Kidney glomerular epithelial cell (primary cell): Measurements from ENCODE around the gene ZFHX2.
"Not testable (repeated sequence)": the region's sequence is repeated elsewhere in the genome, so short reads cannot be mapped to it uniquely, and the experiment has no call there.

Experiments
- DNase-seq: peaks from one replicate; lab custom pipeline; 2025; lab: John Stamatoyannopoulos, UW

The ZFHX2 gene

DNA sequence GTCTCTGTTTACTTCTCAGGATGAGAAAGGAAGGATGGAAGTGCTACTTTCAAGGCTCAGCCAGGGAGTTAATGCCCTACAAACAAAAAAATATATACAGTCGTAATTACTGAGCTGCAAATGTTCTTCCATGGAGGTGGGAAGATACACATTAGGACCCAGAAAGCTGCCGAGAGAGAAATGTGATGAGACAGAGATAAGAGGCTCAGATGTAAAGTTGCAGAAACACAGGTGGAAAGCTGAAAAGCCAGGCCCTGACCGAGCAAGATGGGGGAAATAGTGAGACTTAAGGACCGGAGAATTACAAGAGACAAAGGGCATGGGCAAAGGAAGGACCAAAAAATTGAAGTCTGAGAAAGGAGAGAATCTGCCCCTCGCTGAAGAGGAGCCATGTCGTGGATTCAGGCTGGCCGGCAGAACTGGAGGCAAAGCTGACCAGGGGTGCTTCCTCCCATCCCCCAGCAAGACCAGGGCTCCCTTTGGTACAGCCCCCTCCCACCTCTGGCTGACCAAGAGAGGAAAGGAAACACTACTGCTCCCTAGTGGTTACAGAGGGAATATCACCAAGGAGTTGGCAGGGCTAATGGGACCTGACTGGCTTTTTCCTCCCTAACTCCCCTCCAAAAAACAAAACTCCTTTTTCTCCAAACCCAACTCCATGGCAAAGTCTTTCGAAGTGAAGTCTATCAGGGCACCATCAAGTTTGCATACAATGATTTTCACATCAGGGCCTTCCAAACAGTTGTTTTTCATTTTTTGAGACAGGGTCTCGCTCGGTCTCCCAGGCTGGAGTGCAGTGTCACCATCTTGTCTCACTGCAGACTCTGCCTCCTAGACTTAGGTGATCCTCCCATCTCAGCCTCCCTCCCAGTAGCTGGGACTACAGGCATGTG lies 12.1 kb downstream of the ZFHX2 start:
- no peak for DNase-seq

DNA sequence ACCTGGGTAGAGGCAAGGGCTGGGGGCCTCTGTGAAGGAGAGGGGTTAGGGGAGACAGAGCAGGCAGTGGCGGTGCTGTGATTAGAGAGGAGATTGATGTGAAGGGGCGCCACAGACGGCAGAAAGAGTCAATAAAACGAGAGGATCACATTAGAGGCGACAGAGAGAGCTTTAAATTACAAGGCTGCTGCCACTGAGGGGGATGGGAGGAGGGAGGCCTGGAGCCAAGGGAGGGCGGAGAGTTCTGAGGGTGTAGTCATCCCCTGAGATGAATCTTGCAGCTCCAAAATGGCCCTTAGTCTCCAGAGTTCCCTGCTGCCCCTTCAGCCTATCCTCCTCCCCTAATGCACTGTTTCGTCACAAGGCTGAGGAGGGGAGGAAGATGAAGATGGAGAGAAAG lies 12.8 kb downstream of the ZFHX2 start:
- no peak for DNase-seq

GRCh38 chr14:23538050-23538718 lies 13.4 kb downstream of the ZFHX2 start:
- no peak for DNase-seq

DNA sequence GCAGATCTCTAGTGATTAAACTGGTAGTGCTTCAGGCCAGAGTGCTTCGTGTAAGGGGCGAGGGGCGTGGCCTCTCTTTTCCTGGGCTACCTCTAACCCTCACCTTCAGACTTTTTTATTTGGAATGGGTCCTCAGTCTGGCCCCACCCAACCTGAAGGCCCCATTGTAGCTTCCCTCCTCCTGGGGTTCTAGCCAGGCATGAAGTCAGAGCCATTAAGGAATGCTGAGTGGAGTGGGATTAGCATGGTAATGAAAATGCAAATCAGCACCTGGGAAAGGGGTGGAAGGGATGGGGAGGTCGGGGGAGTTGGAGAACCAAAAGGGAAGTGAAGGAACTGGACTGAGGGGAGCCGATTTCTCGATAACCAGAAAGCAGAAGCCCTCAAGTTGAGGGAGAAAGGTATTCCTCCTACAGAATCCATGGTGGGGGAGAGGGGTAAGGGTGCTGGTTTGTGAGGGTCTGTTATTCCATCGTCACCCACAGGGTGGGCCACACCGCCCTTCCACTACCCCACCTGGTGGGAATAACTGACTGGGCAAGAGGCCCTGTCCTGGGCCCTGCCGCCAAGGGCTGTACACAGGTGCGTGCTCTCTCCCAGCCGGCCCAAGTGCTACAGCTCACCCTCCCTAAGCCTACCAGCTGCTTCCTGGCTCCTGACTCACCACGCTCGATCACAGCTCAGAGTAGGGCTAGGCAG lies 14.1 kb downstream of the ZFHX2 start:
- no peak for DNase-seq

- DNase-seq, result not testable (repeated sequence)
Observed at GRCh38 chr14:23536906-23537305, 14.7 kb downstream of the ZFHX2 start.

DNA sequence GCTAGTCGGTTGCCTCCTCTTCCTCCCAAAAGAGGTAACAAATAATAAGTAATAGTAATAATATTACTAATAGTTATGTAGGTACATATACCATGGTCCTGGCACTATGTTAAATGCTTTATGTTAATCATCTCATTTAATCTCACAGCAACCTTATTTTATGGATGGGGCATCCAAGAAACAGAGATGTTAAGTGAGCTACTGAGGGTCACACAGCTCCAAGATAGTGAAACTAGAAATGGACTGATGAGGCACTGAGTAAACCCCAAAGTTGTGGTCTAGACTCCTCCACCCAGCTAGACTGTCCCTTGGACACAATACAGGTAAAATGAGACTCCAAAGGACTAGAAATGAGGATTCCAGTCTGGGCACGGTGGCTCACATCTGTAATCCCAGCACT lies 15.1 kb downstream of the ZFHX2 start:
- DNase-seq, result no peak

DNA sequence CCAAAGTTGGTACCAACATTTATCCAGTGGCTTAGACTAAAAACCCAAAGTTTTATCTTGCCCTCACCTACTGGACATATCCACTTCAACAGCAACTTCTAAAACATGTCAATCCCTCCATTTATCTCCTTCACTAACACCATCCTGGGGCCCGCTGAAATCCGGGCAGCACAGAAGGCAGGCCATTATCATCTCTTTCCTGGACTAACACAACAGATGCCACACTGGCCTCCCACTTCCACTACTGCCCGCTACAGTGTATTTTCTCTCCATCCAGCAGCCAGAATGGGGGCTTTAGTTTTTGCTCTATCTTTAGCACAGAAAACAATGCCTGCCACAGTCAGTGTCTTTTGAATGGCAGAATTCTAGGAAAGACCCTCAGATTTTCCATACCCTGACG lies 15.6 kb downstream of the ZFHX2 start:
- no peak for DNase-seq

GRCh38 chr14:23533652-23534435 lies 17.7 kb downstream of the ZFHX2 start:
- no peak for DNase-seq

GRCh38 chr14:23532658-23533057 lies 18.9 kb downstream of the ZFHX2 start:
- no peak for DNase-seq

- no peak for DNase-seq
Observed at GRCh38 chr14:23531391-23531790, 20.2 kb downstream of the ZFHX2 start.

- no peak for DNase-seq
Observed at GRCh38 chr14:23530375-23531055, 21.1 kb downstream of the ZFHX2 start.

DNA sequence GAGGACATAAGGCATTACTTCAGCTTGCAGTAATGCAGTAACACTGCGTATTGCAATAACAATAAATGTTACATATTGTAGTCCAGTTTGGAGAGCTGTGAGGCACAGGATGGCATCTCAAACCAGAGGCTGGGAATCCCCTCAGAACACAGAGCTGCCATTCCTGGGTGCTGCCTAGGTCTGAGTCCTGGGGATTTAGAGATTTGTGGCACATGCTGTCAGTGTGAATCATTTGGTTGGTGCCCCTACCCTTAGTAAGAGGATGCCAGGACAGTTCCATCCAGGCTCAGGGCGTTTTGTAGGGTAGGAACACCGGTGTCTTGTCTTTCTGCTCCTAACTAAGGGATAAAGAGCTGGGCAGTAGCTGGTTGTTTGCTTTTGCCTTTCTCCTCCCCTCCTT lies 22.5 kb downstream of the ZFHX2 start:
- DNase-seq, result no peak

GRCh38 chr14:23528555-23528954 lies 23.0 kb downstream of the ZFHX2 start:
- DNase-seq, result no peak

DNA sequence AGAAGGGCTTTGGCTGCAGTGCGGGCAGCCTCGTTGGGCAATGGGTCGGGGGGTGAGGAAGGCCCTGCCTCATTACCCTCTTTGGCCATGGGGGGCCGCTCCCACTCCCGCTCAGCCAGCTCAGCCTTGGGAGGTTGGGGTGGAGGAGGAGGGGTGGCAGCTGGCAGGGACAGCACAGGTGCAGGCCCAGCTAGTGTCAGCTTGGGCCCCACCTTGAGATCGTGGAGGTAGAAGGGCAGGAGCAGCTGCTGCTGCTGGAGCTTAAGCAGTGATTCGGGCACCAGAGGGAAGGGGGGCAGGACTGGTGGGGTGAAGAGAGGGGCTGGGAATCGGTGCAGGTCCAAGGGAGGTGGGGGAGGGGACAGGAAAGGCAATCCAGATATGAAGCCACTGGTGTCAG lies 26.0 kb downstream of the ZFHX2 start:
- no peak for DNase-seq

DNA sequence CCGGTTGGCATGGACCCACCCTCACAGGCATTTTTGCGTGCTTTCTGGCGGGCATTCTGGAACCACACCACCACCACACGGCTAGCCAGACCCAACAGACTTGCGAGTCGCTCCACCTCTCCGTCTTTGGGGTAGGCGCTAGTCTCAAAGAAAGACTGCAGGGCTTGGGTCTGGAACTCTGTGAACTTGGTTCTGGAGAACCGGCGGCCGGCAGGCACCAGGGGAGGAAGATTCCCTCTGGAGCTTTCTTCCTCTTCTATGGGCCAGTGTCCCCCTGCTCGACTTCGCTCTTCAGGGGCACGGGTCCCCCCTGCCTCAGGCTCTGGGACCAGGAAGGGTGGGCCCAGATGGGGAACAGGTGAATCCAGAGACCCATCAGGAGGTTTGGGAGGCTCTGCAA lies 26.6 kb downstream of the ZFHX2 start:
- no peak for DNase-seq

GRCh38 chr14:23523229-23524016 lies 28.1 kb downstream of the ZFHX2 start:
- no peak for DNase-seq

- DNase-seq, result no peak
Observed at GRCh38 chr14:23522643-23523198, 28.8 kb downstream of the ZFHX2 start.

DNA sequence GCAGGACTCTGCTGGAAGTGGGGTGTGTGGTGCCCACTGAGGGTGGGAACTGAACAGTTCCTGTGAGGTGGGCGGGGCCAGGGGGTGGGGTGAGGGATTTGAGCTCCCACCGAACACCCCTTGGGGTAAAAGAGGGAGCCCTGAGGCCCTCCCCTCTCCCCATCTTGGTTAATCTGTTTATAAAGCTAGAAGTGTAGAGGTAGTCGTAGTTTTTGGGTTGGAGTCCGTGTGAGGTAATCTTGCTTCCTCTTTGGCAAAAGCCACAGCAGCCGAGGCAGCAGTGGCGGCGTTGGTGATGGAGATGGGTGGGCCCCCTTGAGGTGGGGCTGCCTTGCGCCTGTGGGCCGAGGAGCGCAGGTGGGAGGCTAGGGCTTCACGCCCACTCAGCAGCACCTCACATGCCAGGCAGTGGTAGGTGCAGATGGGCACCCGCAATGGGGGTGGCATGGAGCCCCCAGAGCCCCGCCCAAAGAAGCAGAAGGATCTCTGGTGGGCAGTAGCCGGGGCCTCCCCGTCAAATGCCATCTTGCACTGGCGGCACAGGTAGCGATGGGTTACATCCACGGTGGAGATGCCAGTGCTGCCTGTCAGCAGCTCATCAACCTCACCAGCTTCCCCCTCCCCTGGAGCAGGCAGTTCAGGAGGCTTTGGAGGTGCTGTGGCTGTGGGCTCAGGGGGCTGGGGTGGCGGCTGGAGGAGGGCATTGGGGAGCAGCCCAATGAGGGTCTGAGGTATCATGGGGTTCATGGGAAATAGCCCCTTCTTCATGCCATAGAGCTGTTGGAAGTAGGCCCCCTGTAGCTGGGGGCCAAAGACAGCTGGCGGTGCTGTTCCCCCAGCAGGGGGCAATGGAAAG lies 29.6 kb downstream of the ZFHX2 start:
- DNase-seq, result no peak

- DNase-seq, result no peak
Observed at GRCh38 chr14:23520899-23521533, 30.5 kb downstream of the ZFHX2 start.
